HepG2 (cell line): ENCODE results near the gene SPIRE1. TPM values are rescaled to one million over a fixed set of nuclear protein-coding genes. Genes with fewer than 3 reads are reported as not detected.

Experiments
- BRF2 ChIP-seq: sonication (generic); formaldehyde crosslinking; IDR thresholded peaks from 2 replicates; pipeline ENCODE4 v1.8.1; 2022; ENCODE audit warnings: mild to moderate bottlenecking, missing genetic modification reagents
- CBX5 ChIP-seq: sonication (generic); formaldehyde crosslinking; IDR thresholded peaks from 2 replicates; pipeline ENCODE4 v1.4.0; 2020; ENCODE audit warnings: missing genetic modification reagents, borderline replicate concordance
- DPF2 ChIP-seq: sonication (generic); formaldehyde crosslinking; IDR thresholded peaks from 2 replicates; pipeline ENCODE4 v1.4.0; 2020; ENCODE audit warnings: mild to moderate bottlenecking, low read depth, missing genetic modification reagents, borderline replicate concordance
- JUND ChIP-seq: sonication (generic); formaldehyde crosslinking; IDR thresholded peaks from 2 replicates; pipeline ENCODE4 v1.8.0; 2022; ENCODE audit warnings: mild to moderate bottlenecking, missing genetic modification reagents
- MBNL3 ChIP-seq: fragments of 250-450 bp; sonication (Bioruptor Pico); conservative IDR thresholded peaks from 2 replicates; pipeline ENCODE4 v1.8.0; 2022; ENCODE audit warnings: mild to moderate bottlenecking, inconsistent platforms
- MED1 ChIP-seq: sonication (generic); formaldehyde crosslinking; IDR thresholded peaks from 2 replicates; pipeline ENCODE4 v1.4.0; 2020; ENCODE audit warnings: missing genetic modification reagents
- NFYC ChIP-seq: IDR thresholded peaks from 2 replicates; pipeline ENCODE4 v1.6.1; 2016; ENCODE audit warnings: missing genetic modification reagents, missing compliant biosample characterization
- PHF8 ChIP-seq: sonication (generic); formaldehyde crosslinking; IDR thresholded peaks from 2 replicates; pipeline ENCODE4 v1.5.0; 2020; ENCODE audit warnings: missing genetic modification reagents
- ZBTB38 ChIP-seq: sonication (generic); formaldehyde crosslinking; IDR thresholded peaks from 2 replicates; pipeline ENCODE4 v1.5.1; 2020; ENCODE audit warnings: mild to moderate bottlenecking, missing genetic modification reagents
- ZNF253 ChIP-seq: sonication (generic); formaldehyde crosslinking; IDR thresholded peaks from 2 replicates; pipeline ENCODE4 v1.8.0; 2022; ENCODE audit warnings: mild to moderate bottlenecking, missing genetic modification reagents, borderline replicate concordance
- ZNF337 ChIP-seq: sonication (generic); formaldehyde crosslinking; IDR thresholded peaks from 2 replicates; pipeline ENCODE4 v1.5.1; 2020; ENCODE audit warnings: missing genetic modification reagents, low read depth, mild to moderate bottlenecking, borderline replicate concordance
- ZNF44 ChIP-seq: sonication (generic); formaldehyde crosslinking; IDR thresholded peaks from 2 replicates; pipeline ENCODE4 v1.5.1; 2020; ENCODE audit warnings: mild to moderate bottlenecking, missing genetic modification reagents
- ZNF609 ChIP-seq: sonication (generic); formaldehyde crosslinking; IDR thresholded peaks from 2 replicates; pipeline ENCODE4 v1.4.0; 2020; ENCODE audit warnings: mild to moderate bottlenecking, missing genetic modification reagents, borderline replicate concordance
- ZNF691 ChIP-seq: sonication (generic); formaldehyde crosslinking; IDR thresholded peaks from 2 replicates; pipeline ENCODE4 v1.4.0; 2020; ENCODE audit warnings: missing genetic modification reagents, low read depth, mild to moderate bottlenecking, borderline replicate concordance
- ZNF704 ChIP-seq: sonication (generic); formaldehyde crosslinking; IDR thresholded peaks from 2 replicates; pipeline ENCODE4 v1.8.1; 2023; ENCODE audit warnings: mild to moderate bottlenecking, inconsistent platforms, moderate library complexity, missing genetic modification reagents, borderline replicate concordance
- ZNF720 ChIP-seq: sonication (generic); formaldehyde crosslinking; IDR thresholded peaks from 2 replicates; pipeline ENCODE4 v1.4.0; 2020; ENCODE audit warnings: missing genetic modification reagents
- polyA plus RNA-seq, 8 experiments: library from polyadenylated mRNA; depleted of rRNA in 3 of 8; stranded (reverse) in 7 of 8; unstranded in 1 of 8; fragments of >200 nt; fragmentation: Illumina TruSeq in 4 of 8; extraction: Trizol in 4 of 8; gene quantifications; 2 replicates each; pipeline versions ENCODE4 v1.2.1 to v1.2.3, GENCODE V29; 2011 to 2016; ENCODE audit warnings: low read depth in 4 of 8, missing spikeins in 1 of 8, mixed read lengths in 1 of 8; ENCODE audit not compliant: insufficient read depth in 1 of 8
- total RNA-seq, 5 experiments: library from RNA; depleted of rRNA; stranded (reverse); fragments of >200 nt; fragmentation: Illumina TruSeq; extraction: Trizol; gene quantifications; 2 replicates each; pipeline ENCODE4 v1.2.3, GENCODE V29; 2016; ENCODE audit warnings: low read depth in 1 of 5

Gene SPIRE1
- total and polyA plus RNA-seq, 2 of the 13 experiments (the other 11 are each of a cell fraction or from before 2014, with no cell fraction given): 9.9 to 21.3 TPM

GRCh38 chr18:12656938-12657683 is 796 bp downstream of the SPIRE1 start (continued):
- TF ChIP-seq BRF2 (no peak), ZNF253 (CRISPR knock-in tag) (no peak), ZNF609 (0 out of 2 replicates have a peak, but pooled peaks have one; percentile 20), ZNF44 (CRISPR knock-in tag) (no peak), ZNF691 (CRISPR knock-in tag) (0 out of 2 replicates have a peak, but pooled peaks have one; percentile 79), JUND (CRISPR knock-in tag) (no peak), MBNL3 (CRISPR knock-in tag) (no peak), MED1 (CRISPR knock-in tag) (0 out of 2 replicates have a peak, but pooled peaks have one; percentile 26), ZNF704 (CRISPR knock-in tag) (no peak), ZNF337 (CRISPR knock-in tag) (no peak), DPF2 (CRISPR knock-in tag) (no peak), CBX5 (CRISPR knock-in tag) (no peak), ZBTB38 (CRISPR knock-in tag) (0 out of 2 replicates have a peak, but pooled peaks have one; percentile 36), NFYC (CRISPR knock-in tag) (no peak), PHF8 (CRISPR knock-in tag) (peak; percentile 77), ZNF720 (CRISPR knock-in tag) (no peak)
